Lung microvascular endothelial cell (primary cell): ENCODE results near the gene TSKS. TPM values are rescaled to one million over a fixed set of nuclear protein-coding genes. Genes with fewer than 3 reads are reported as not detected.

Source experiments
- DNase-seq, 2 donors: peaks; one replicate each; pipeline versions ENCODE4 v3.0.0 to v3.0.0-alpha.2; 2010; ENCODE audit warnings: low read depth in 2 of 2
- total RNA-seq: library from RNA; depleted of rRNA; stranded (reverse); fragments of >200 nt; gene quantifications from 2 replicates; pipeline ENCODE4 v1.2.1, GENCODE V29; 2014

Gene TSKS
- total RNA-seq, 1 donor from 2014 or later: under 0.01 TPM

- peak; percentile 10 to 28 for DNase-seq
Measured at GRCh38 chr19:49718511-49718910, 44.6 kb downstream of the TSKS start.

GRCh38 chr19:49716154-49716553 is 47.0 kb downstream of the TSKS start:
- no peak for DNase-seq

GRCh38 chr19:49713236-49713845 is 49.8 kb downstream of the TSKS start:
- no peak for DNase-seq

- peak in 1 of 2 donors; percentile 21 for DNase-seq
Measured at GRCh38 chr19:49712397-49712859, 50.7 kb downstream of the TSKS start.

- DNase-seq: peak in 1 of 2 donors; percentile 16
Measured at GRCh38 chr19:49710372-49710951, 52.6 kb downstream of the TSKS start.

- DNase-seq: no peak
Measured at GRCh38 chr19:49705919-49706318, 57.2 kb downstream of the TSKS start.

- no peak for DNase-seq
Measured at GRCh38 chr19:49704888-49705642, 58.0 kb downstream of the TSKS start.

- DNase-seq: no peak
Measured at GRCh38 chr19:49701271-49701786, 61.8 kb downstream of the TSKS start.

- no peak for DNase-seq
Measured at GRCh38 chr19:49700563-49700962, 62.5 kb downstream of the TSKS start.

GRCh38 chr19:49699364-49699763 is 63.7 kb downstream of the TSKS start:
- no peak for DNase-seq

GRCh38 chr19:49696865-49697264 is 66.2 kb downstream of the TSKS start:
- no peak for DNase-seq

- no peak for DNase-seq
Measured at GRCh38 chr19:49696115-49696514, 67.0 kb downstream of the TSKS start.

GRCh38 chr19:49692147-49692506 is 71.0 kb downstream of the TSKS start:
- no peak for DNase-seq

GRCh38 chr19:49691243-49692146 is 71.6 kb downstream of the TSKS start:
- DNase-seq: peak; percentile 70 to 71

- DNase-seq: peak; percentile 71 to 81
Measured at GRCh38 chr19:49690656-49691242, 72.4 kb downstream of the TSKS start, which contains the start of gene CPT1C. TSS of gene CPT1C (plus strand) at chr19:49691116. CDS start at chr19:49692253, 1,137 bp downstream.

- DNase-seq: peak in 1 of 2 donors; percentile 19
Measured at GRCh38 chr19:49690079-49690655, 72.9 kb downstream of the TSKS start.
